Mesendoderm (in vitro differentiated cells): ENCODE data around the gene OAS1.

Experiments used
- DNase-seq: peaks from one replicate; pipeline ENCODE4 v3.0.0; 2013
- H2AK5ac ChIP-seq: 2 replicates; pipeline ENCODE4 v1.6.1; 2013; ENCODE audit warnings: low read length, inconsistent platforms
- H2BK120ac ChIP-seq: 2 replicates; pipeline ENCODE4 v1.6.1; 2013; ENCODE audit warnings: low read depth, mild to moderate bottlenecking, low read length, moderate library complexity, mixed read lengths
- H2BK15ac ChIP-seq: replicated peaks from 2 replicates; pipeline ENCODE4 v1.6.1; 2013; ENCODE audit warnings: low read depth, mild to moderate bottlenecking, moderate library complexity
- H2BK5ac ChIP-seq: 2 replicates; pipeline ENCODE4 v1.6.1; 2013; ENCODE audit warnings: low read length, inconsistent platforms
- H3K18ac ChIP-seq: 2 replicates; pipeline ENCODE4 v1.6.1; 2013; ENCODE audit warnings: mild to moderate bottlenecking, low read length, mixed read lengths
- H3K23ac ChIP-seq: one replicate; pipeline ENCODE4 v1.6.1; 2013; ENCODE audit warnings: low read length
- H3K27ac ChIP-seq: 2 replicates; pipeline ENCODE4 v1.5.1; 2013; ENCODE audit warnings: low read depth, mild to moderate bottlenecking, inconsistent platforms, low read length, moderate library complexity
- H3K27me3 ChIP-seq: 2 replicates; pipeline ENCODE4 v1.6.1; 2013; ENCODE audit warnings: low read length, control low read depth, mild to moderate bottlenecking, inconsistent platforms; ENCODE audit not compliant: insufficient read depth, poor library complexity
- H3K36me3 ChIP-seq: 2 replicates; pipeline ENCODE4 v1.6.1; 2013; ENCODE audit warnings: low read length, inconsistent platforms; ENCODE audit not compliant: control insufficient read depth, insufficient read depth
- H3K4ac ChIP-seq: one replicate; pipeline ENCODE4 v1.6.1; 2013; ENCODE audit warnings: low read depth, mild to moderate bottlenecking, low read length, moderate library complexity
- H3K4me1 ChIP-seq: 2 replicates; pipeline ENCODE4 v1.6.1; 2013; ENCODE audit warnings: low read depth, low read length, inconsistent platforms; ENCODE audit not compliant: control insufficient read depth
- H3K4me2 ChIP-seq: 2 replicates; pipeline ENCODE4 v1.6.1; 2013; ENCODE audit warnings: low read length
- H3K4me3 ChIP-seq: 2 replicates; pipeline ENCODE4 v1.5.1; 2013; ENCODE audit warnings: mild to moderate bottlenecking, low read length
- H3K56ac ChIP-seq: one replicate; pipeline ENCODE4 v1.6.1; 2013; ENCODE audit warnings: low read length
- H3K79me1 ChIP-seq: 2 replicates; pipeline ENCODE4 v1.6.1; 2013; ENCODE audit warnings: low read length, inconsistent platforms
- H3K79me2 ChIP-seq: 2 replicates; pipeline ENCODE4 v1.6.1; 2013; ENCODE audit warnings: mild to moderate bottlenecking, low read length; ENCODE audit not compliant: control insufficient read depth, insufficient read depth
- H3K9ac ChIP-seq: 2 replicates; pipeline ENCODE4 v1.6.1; 2013; ENCODE audit warnings: low read length, inconsistent platforms
- H4K5ac ChIP-seq: one replicate; pipeline ENCODE4 v1.6.1; 2013; ENCODE audit warnings: low read length
- H4K8ac ChIP-seq: one replicate; pipeline ENCODE4 v1.6.1; 2013; ENCODE audit warnings: low read depth, mild to moderate bottlenecking, control low read depth, low read length, moderate library complexity
- WGBS: extraction: QIAGEN DNeasy Blood & Tissue Kit; methylation state at CpG from one replicate; pipeline ENCODE4 v1.1.7; 2013; ENCODE audit warnings: low lambda C conversion rate, missing lambda C conversion rate; ENCODE audit not compliant: insufficient coverage; ENCODE audit errors: extremely low coverage; 5-methylcytosine and 5-hydroxymethylcytosine counted together

The OAS1 gene

DNA sequence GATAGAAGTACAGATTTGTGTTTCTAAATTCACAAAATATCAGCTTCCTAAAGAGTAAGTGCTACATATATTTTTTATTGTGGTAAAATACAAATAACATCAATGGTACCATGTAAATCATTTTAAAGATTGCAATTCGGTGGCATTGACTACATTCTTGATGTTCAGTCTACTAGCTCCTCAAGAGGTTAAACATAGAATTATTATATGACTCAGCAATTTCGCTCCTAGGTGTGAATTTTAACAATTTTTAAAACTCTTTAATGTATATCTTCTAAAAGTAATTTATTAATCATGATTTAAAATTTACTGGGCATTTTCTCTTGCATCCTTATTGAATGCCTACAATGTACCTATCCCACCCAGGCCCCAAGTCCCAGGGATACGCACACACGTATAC, 29.8 kb upstream of the OAS1 start:
- H3K4me3 ChIP-seq, result no peak overlapping the region

DNA sequence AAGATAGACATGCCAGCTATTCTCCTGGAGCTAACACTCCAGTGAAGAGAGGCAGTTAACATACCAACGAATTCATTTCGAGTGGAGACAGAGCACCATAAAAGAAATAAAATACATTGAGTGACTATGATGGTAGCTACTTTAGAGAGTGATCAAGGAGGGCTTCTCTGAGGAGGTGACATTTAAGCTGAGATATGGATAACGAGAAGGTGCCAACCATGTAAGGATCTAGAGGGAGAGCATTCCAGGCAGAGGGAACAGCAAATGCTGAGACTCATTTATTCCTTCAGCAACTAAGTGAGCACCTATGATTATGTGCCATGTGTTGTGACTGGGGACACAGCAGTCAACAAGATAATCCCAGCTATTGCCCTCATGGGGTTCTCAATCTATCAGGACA, 28.3 kb upstream of the OAS1 start:
- Histone ChIP-seq H2BK5ac (no peak overlapping the region), H2BK120ac (no peak overlapping the region), H3K4me3 (no peak overlapping the region), H2BK15ac (no peak overlapping the region), H4K8ac (no peak overlapping the region), H3K9ac (no peak overlapping the region), H3K23ac (no peak overlapping the region), H3K18ac (no peak overlapping the region), H3K4me2 (no peak overlapping the region), H3K4me1 (peaks cover 3% of the 10 kb centered on the region), H3K56ac (peak overlapping the region; percentile 15), H3K79me2 (no peaks in the 10 kb centered on the region), H3K4ac (no peak overlapping the region), H3K36me3 (no peaks in the 10 kb centered on the region), H3K27ac (no peak overlapping the region), H3K27me3 (no peaks in the 10 kb centered on the region), H3K79me1 (no peaks in the 10 kb centered on the region), H2AK5ac (no peak overlapping the region), H4K5ac (no peak overlapping the region)
- no CpG with 5 or more reads among the region's 3 CpGs for whole genome bisulfite sequencing
- DNase-seq, result peak; percentile 31

More for the DNA sequence above, 29.8 kb upstream of the OAS1 start:
- Histone ChIP-seq H3K4me2 (no peak overlapping the region), H3K27me3 (no peaks in the 10 kb centered on the region), H3K9ac (no peak overlapping the region), H3K23ac (no peak overlapping the region), H3K18ac (no peak overlapping the region), H3K79me1 (no peaks in the 10 kb centered on the region), H4K8ac (no peak overlapping the region), H3K36me3 (no peaks in the 10 kb centered on the region), H4K5ac (no peak overlapping the region), H2AK5ac (no peak overlapping the region), H3K79me2 (no peaks in the 10 kb centered on the region), H3K4me1 (peaks cover 3% of the 10 kb centered on the region), H3K4ac (no peak overlapping the region), H2BK5ac (peak overlapping the region; percentile 40), H3K56ac (no peak overlapping the region), H2BK15ac (no peak overlapping the region), H2BK120ac (no peak overlapping the region), H3K27ac (no peak overlapping the region)
- no CpG with 5 or more reads among the region's 4 CpGs for WGBS
- DNase-seq, result no peak

DNA sequence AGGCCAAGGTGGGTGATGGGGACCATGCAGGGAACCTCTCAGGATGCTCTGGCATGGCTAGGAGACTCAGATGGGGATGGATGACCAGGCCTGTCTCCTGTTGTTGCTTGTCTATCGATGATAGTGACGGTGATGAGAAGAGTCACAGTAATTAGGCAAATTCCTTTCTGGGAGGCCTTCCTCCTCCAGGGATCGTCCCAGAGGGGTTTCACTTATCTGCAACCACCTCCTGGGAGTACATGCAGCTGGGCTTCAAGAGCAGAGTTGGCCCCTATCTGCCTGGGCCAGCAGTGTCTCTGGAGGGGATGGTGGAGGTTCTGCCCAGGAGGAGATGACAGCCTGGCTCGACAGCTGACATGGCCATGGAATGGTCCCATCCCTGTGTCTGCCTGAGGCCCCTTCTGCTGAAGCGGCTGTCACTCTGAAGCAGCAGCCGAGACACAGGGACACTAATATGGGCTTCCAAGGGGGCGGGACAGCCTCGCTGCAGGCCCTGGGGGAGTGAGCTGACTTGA, 27.5 kb upstream of the OAS1 start:
- Histone ChIP-seq H3K27me3 (no peaks in the 10 kb centered on the region), H3K27ac (no peak overlapping the region), H3K4me2 (no peak overlapping the region), H4K8ac (no peak overlapping the region), H3K79me1 (no peaks in the 10 kb centered on the region), H3K4me3 (no peak overlapping the region), H3K18ac (no peak overlapping the region), H2AK5ac (no peak overlapping the region), H3K9ac (no peak overlapping the region), H3K79me2 (no peaks in the 10 kb centered on the region), H3K4me1 (peaks cover 3% of the 10 kb centered on the region), H3K36me3 (no peaks in the 10 kb centered on the region), H3K4ac (no peak overlapping the region), H3K23ac (no peak overlapping the region), H2BK5ac (no peak overlapping the region), H2BK120ac (no peak overlapping the region), H4K5ac (no peak overlapping the region), H2BK15ac (no peak overlapping the region), H3K56ac (peak overlapping the region; percentile 15)
- DNase-seq, result peak; percentile 91
- WGBS, result no CpG with 5 or more reads among the region's 8 CpGs

DNA sequence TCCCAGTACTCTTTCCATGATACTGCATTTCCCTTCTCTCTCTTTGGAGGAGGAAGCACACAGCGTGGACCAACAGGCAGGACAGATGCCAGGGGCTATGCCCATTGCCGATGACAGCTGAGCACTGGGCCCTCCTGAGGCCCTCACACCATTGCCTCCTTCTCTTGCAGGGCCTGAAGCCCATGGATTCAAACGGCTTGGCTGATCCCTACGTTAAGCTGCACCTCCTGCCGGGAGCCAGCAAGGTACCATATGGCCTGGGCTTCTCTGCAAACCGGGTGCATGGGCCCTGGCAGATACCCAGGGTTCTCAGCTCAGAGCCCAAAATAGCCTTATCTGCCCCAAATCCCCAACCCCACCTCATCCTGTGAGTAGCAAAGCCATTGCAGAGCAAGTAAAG, 25.2 kb upstream of the OAS1 start:
- no peak overlapping the region for H2BK5ac ChIP-seq
- H4K8ac ChIP-seq, result no peak overlapping the region
- H3K4me2 ChIP-seq, result no peak overlapping the region
- H3K56ac ChIP-seq, result no peak overlapping the region
- H2AK5ac ChIP-seq, result no peak overlapping the region
- WGBS, result no CpG with 5 or more reads among the region's 6 CpGs
- H3K27me3 ChIP-seq, result no peaks in the 10 kb centered on the region
- H4K5ac ChIP-seq, result no peak overlapping the region
- peaks cover 3% of the 10 kb centered on the region for H3K4me1 ChIP-seq
- no peak overlapping the region for H3K4me3 ChIP-seq
- H2BK120ac ChIP-seq, result no peak overlapping the region
- H3K79me1 ChIP-seq, result no peaks in the 10 kb centered on the region
- no peak overlapping the region for H3K4ac ChIP-seq
- H3K36me3 ChIP-seq, result no peaks in the 10 kb centered on the region
- no peaks in the 10 kb centered on the region for H3K79me2 ChIP-seq
- H3K23ac ChIP-seq, result no peak overlapping the region
- no peak for DNase-seq
- H3K27ac ChIP-seq, result no peak overlapping the region
- H3K9ac ChIP-seq, result no peak overlapping the region
- H3K18ac ChIP-seq, result no peak overlapping the region
- H2BK15ac ChIP-seq, result no peak overlapping the region

DNA sequence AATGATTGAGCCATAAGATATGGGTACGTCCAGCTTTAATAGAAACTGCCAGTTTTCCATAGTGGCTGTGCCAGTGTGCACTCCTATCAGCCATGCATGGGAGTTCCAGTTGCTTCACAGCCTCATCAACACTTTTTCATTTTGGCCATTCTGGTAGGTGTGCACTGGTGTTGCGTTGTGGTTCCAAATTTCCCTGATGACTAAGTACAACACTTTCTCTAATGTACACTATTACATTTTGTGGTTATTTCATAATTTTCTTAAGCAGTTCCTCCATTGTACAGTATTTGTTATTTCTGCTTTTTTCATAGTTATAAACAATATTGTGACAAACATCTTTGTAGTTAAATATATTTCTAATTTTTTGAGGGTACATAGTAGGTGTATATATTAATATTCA, 21.5 kb upstream of the OAS1 start:
- no peak overlapping the region for H3K9ac ChIP-seq
- H3K4me1 ChIP-seq, result no peaks in the 10 kb centered on the region
- no peak overlapping the region for H3K4me3 ChIP-seq
- no peak for DNase-seq
- H2BK5ac ChIP-seq, result no peak overlapping the region
- H3K27ac ChIP-seq, result no peak overlapping the region
- H2BK120ac ChIP-seq, result no peak overlapping the region
- H4K8ac ChIP-seq, result no peak overlapping the region
- no peaks in the 10 kb centered on the region for H3K36me3 ChIP-seq
- H3K56ac ChIP-seq, result no peak overlapping the region
- H2BK15ac ChIP-seq, result no peak overlapping the region
- H2AK5ac ChIP-seq, result no peak overlapping the region
- no peak overlapping the region for H4K5ac ChIP-seq
- H3K79me1 ChIP-seq, result no peaks in the 10 kb centered on the region
- H3K4ac ChIP-seq, result no peak overlapping the region
- H3K18ac ChIP-seq, result no peak overlapping the region
- no peaks in the 10 kb centered on the region for H3K79me2 ChIP-seq
- H3K23ac ChIP-seq, result no peak overlapping the region
- H3K4me2 ChIP-seq, result no peak overlapping the region
- H3K27me3 ChIP-seq, result no peaks in the 10 kb centered on the region
- WGBS, result no CpG with 5 or more reads among the region's 2 CpGs

DNA sequence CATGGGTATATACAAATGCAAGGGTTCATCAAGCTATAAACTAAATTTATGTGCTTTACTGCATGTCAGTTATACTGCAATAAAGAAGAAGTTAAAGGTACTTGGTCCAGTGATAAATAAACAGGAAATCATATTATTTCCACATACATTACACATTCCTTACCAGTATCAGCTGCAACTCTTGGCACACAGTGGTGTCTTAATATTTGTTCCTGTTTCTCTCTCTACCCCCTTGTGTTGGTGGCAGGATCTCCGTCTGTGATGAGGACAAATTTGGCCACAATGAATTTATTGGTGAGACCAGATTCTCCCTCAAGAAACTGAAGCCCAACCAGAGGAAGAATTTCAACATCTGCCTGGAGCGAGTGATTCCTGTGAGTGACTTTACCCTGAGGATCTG, 19.2 kb upstream of the OAS1 start:
- Histone ChIP-seq H3K9ac (no peak overlapping the region), H3K79me1 (no peaks in the 10 kb centered on the region), H3K23ac (no peak overlapping the region), H3K56ac (no peak overlapping the region), H2BK5ac (no peak overlapping the region), H2AK5ac (no peak overlapping the region), H2BK15ac (no peak overlapping the region), H3K4ac (no peak overlapping the region), H3K18ac (no peak overlapping the region), H3K27me3 (no peaks in the 10 kb centered on the region), H3K79me2 (no peaks in the 10 kb centered on the region), H4K5ac (no peak overlapping the region), H2BK120ac (no peak overlapping the region), H3K4me1 (no peaks in the 10 kb centered on the region), H3K4me3 (no peak overlapping the region), H3K27ac (no peak overlapping the region), H3K36me3 (no peaks in the 10 kb centered on the region), H3K4me2 (no peak overlapping the region), H4K8ac (no peak overlapping the region)
- WGBS, result no CpG with 5 or more reads among the region's 2 CpGs
- DNase-seq, result no peak
